Measurements from ENCODE around the gene FUT4. TPM values are rescaled to one million over a fixed set of nuclear protein-coding genes. Genes with fewer than 3 reads are reported as not detected.

FUT4 gene
- total RNA-seq, 1 donor: 7.2 TPM

- no peak for DNase-seq (ENCODE audit: insufficient read length, low spot score, missing footprints)
- H3K27ac ChIP-seq (ENCODE audit: low read depth, low read length): no peak overlapping the region
- peaks cover 12% of the 10 kb centered on the region for H3K4me1 ChIP-seq (ENCODE audit: insufficient read depth, low read length)
- H3K27me3 ChIP-seq (ENCODE audit: insufficient read depth, low read length): no peaks in the 10 kb centered on the region
- H3K79me2 ChIP-seq (ENCODE audit: insufficient read depth, low read length): no peaks in the 10 kb centered on the region
- TF ChIP-seq, protein P1, sequence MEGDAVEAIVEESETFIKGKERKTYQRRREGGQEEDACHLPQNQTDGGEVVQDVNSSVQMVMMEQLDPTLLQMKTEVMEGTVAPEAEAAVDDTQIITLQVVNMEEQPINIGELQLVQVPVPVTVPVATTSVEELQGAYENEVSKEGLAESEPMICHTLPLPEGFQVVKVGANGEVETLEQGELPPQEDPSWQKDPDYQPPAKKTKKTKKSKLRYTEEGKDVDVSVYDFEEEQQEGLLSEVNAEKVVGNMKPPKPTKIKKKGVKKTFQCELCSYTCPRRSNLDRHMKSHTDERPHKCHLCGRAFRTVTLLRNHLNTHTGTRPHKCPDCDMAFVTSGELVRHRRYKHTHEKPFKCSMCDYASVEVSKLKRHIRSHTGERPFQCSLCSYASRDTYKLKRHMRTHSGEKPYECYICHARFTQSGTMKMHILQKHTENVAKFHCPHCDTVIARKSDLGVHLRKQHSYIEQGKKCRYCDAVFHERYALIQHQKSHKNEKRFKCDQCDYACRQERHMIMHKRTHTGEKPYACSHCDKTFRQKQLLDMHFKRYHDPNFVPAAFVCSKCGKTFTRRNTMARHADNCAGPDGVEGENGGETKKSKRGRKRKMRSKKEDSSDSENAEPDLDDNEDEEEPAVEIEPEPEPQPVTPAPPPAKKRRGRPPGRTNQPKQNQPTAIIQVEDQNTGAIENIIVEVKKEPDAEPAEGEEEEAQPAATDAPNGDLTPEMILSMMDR (IDR thresholded peaks at IDR 0.05; ENCODE audit: extremely low read depth, low read depth, low read length): no peak
- no peak overlapping the region for H3K4me3 ChIP-seq (ENCODE audit: insufficient read depth, low read length)
- H4K20me1 ChIP-seq (ENCODE audit: insufficient read depth, low read length): no peaks in the 10 kb centered on the region
- H3K4me2 ChIP-seq (ENCODE audit: insufficient read depth, low read length): peak overlapping the region; percentile 12
- H3K9me3 ChIP-seq (ENCODE audit: low read depth, low read length): no peaks in the 10 kb centered on the region
- H3K36me3 ChIP-seq (ENCODE audit: insufficient read depth, low read length): no peaks in the 10 kb centered on the region
- no peak overlapping the region for H2AFZ ChIP-seq (ENCODE audit: low read length)
These were observed 16.9 kb upstream of the FUT4 start for GRCh38 chr11:94526645-94527438.

- H2AFZ ChIP-seq (ENCODE audit: low read length): no peak overlapping the region
- peaks cover 12% of the 10 kb centered on the region for H3K4me1 ChIP-seq (ENCODE audit: insufficient read depth, low read length)
- H3K27me3 ChIP-seq (ENCODE audit: insufficient read depth, low read length): no peaks in the 10 kb centered on the region
- H3K27ac ChIP-seq (ENCODE audit: low read depth, low read length): no peak overlapping the region
- H3K4me3 ChIP-seq (ENCODE audit: insufficient read depth, low read length): no peak overlapping the region
- TF ChIP-seq, protein P1 (IDR thresholded peaks at IDR 0.05; ENCODE audit: extremely low read depth, low read depth, low read length): no peak
- no peaks in the 10 kb centered on the region for H3K9me3 ChIP-seq (ENCODE audit: low read depth, low read length)
- no peaks in the 10 kb centered on the region for H3K36me3 ChIP-seq (ENCODE audit: insufficient read depth, low read length)
- no peaks in the 10 kb centered on the region for H3K79me2 ChIP-seq (ENCODE audit: insufficient read depth, low read length)
- H3K4me2 ChIP-seq (ENCODE audit: insufficient read depth, low read length): no peak overlapping the region
- DNase-seq (ENCODE audit: insufficient read length, low spot score, missing footprints): no peak
- H4K20me1 ChIP-seq (ENCODE audit: insufficient read depth, low read length): no peaks in the 10 kb centered on the region
These were observed 15.2 kb upstream of the FUT4 start for GRCh38 chr11:94528551-94528950.

GRCh38 chr11:94532211-94532610 lies 11.5 kb upstream of the FUT4 start:
- H4K20me1 ChIP-seq (ENCODE audit: insufficient read depth, low read length): no peaks in the 10 kb centered on the region
- H3K27ac ChIP-seq (ENCODE audit: low read depth, low read length): no peak overlapping the region
- no peak for DNase-seq (ENCODE audit: insufficient read length, low spot score, missing footprints)
- TF ChIP-seq, protein P1 (IDR thresholded peaks at IDR 0.05; ENCODE audit: extremely low read depth, low read depth, low read length): no peak
- H3K4me1 ChIP-seq (ENCODE audit: insufficient read depth, low read length): peaks cover 11% of the 10 kb centered on the region
- no peaks in the 10 kb centered on the region for H3K36me3 ChIP-seq (ENCODE audit: insufficient read depth, low read length)
- H3K27me3 ChIP-seq (ENCODE audit: insufficient read depth, low read length): no peaks in the 10 kb centered on the region
- H3K9me3 ChIP-seq (ENCODE audit: low read depth, low read length): no peaks in the 10 kb centered on the region
- H2AFZ ChIP-seq (ENCODE audit: low read length): no peak overlapping the region
- H3K4me3 ChIP-seq (ENCODE audit: insufficient read depth, low read length): no peak overlapping the region
- H3K4me2 ChIP-seq (ENCODE audit: insufficient read depth, low read length): no peak overlapping the region
- no peaks in the 10 kb centered on the region for H3K79me2 ChIP-seq (ENCODE audit: insufficient read depth, low read length)

DNA sequence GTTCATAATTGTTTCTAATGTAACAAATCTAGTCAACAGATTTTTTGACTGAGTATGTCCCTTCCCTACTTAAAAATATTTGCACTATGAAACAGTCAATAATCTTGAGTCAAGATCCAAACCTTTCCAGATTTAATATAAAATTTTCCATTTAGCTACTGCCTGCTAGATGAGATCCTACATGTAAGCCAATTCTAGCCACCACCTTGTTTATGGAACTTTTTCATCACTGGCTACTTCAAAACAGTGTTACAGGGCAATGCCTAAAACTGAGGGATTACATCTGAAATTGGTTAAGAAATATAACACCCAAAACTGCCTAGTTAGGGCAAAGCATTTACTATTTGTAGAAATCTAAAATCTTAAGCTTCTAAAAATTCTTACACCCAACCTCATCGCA lies 10.5 kb upstream of the FUT4 start:
- H3K9me3 ChIP-seq (ENCODE audit: low read depth, low read length): no peaks in the 10 kb centered on the region
- H3K27ac ChIP-seq (ENCODE audit: low read depth, low read length): no peak overlapping the region
- TF ChIP-seq, protein P1 (IDR thresholded peaks at IDR 0.05; ENCODE audit: extremely low read depth, low read depth, low read length): no peak
- no peak overlapping the region for H2AFZ ChIP-seq (ENCODE audit: low read length)
- H3K4me2 ChIP-seq (ENCODE audit: insufficient read depth, low read length): no peak overlapping the region
- H3K4me3 ChIP-seq (ENCODE audit: insufficient read depth, low read length): no peak overlapping the region
- H3K4me1 ChIP-seq (ENCODE audit: insufficient read depth, low read length): peaks cover 17% of the 10 kb centered on the region
- H3K36me3 ChIP-seq (ENCODE audit: insufficient read depth, low read length): no peaks in the 10 kb centered on the region
- H3K79me2 ChIP-seq (ENCODE audit: insufficient read depth, low read length): no peaks in the 10 kb centered on the region
- no peaks in the 10 kb centered on the region for H4K20me1 ChIP-seq (ENCODE audit: insufficient read depth, low read length)
- no peaks in the 10 kb centered on the region for H3K27me3 ChIP-seq (ENCODE audit: insufficient read depth, low read length)
- DNase-seq (ENCODE audit: insufficient read length, low spot score, missing footprints): no peak

All from osteoblast (primary cell).